Loucy (cell line): ENCODE measurements around the gene SLC5A8.

ENCODE experiments used
- H2AFZ ChIP-seq: fragments of 200-600 bp; sonication (generic); 2 replicates; pipeline ENCODE4 v1.6.0; 2016; ENCODE audit warnings: antibody characterized with exemption, mild to moderate bottlenecking, low read length, moderate library complexity
- H3F3A ChIP-seq: fragments of 200-600 bp; 2 replicates; pipeline ENCODE4 v1.6.0; 2016; ENCODE audit warnings: antibody characterized with exemption, low read depth, mild to moderate bottlenecking
- H3K27me3 ChIP-seq: fragments of 200-600 bp; sonication (generic); 2 replicates; pipeline ENCODE4 v1.6.1; 2014; ENCODE audit warnings: low read length, mild to moderate bottlenecking; ENCODE audit not compliant: insufficient read depth, poor library complexity, severe bottlenecking
- H3K36me3 ChIP-seq: fragments of 200-600 bp; sonication (generic); 2 replicates; pipeline ENCODE4 v1.6.1; 2016; ENCODE audit warnings: low read length; ENCODE audit not compliant: insufficient read depth
- H3K4me1 ChIP-seq: fragments of 200-600 bp; sonication (generic); 2 replicates; pipeline ENCODE4 v1.5.1; 2014; ENCODE audit warnings: low read length, mild to moderate bottlenecking; ENCODE audit not compliant: insufficient read depth, poor library complexity, severe bottlenecking
- H3K4me2 ChIP-seq: fragments of 200-600 bp; sonication (generic); 2 replicates; pipeline ENCODE4 v1.6.0; 2014; ENCODE audit warnings: antibody characterized with exemption, low read length, low read depth, mild to moderate bottlenecking; ENCODE audit not compliant: poor library complexity, severe bottlenecking
- H3K4me3 ChIP-seq: fragments of 200-600 bp; sonication (generic); 2 replicates; pipeline ENCODE4 v1.5.1; 2014; ENCODE audit warnings: low read length, mild to moderate bottlenecking, mixed read lengths; ENCODE audit not compliant: poor library complexity, severe bottlenecking
- H3K79me2 ChIP-seq: fragments of 200-600 bp; sonication (generic); 2 replicates; pipeline ENCODE4 v1.6.1; 2014; ENCODE audit warnings: low read length; ENCODE audit not compliant: insufficient read depth
- H3K9ac ChIP-seq: fragments of 200-600 bp; sonication (generic); 2 replicates; pipeline ENCODE4 v1.6.0; 2014; ENCODE audit warnings: mild to moderate bottlenecking, low read depth, low read length, moderate library complexity; ENCODE audit not compliant: poor library complexity, severe bottlenecking
- H3K9me2 ChIP-seq: fragments of 200-600 bp; sonication (generic); replicated peaks from 2 replicates; pipeline ENCODE4 v1.6.1; 2016; ENCODE audit warnings: low read depth, low read length, mixed read lengths
- H3K9me3 ChIP-seq: fragments of 200-600 bp; sonication (generic); 2 replicates; pipeline ENCODE4 v1.6.1; 2014; ENCODE audit warnings: mild to moderate bottlenecking, antibody characterized with exemption, low read length, low read depth; ENCODE audit not compliant: insufficient read depth
- H4K20me1 ChIP-seq: fragments of 200-600 bp; sonication (generic); 2 replicates; pipeline ENCODE4 v1.6.0; 2014; ENCODE audit warnings: antibody characterized with exemption, low read length, mild to moderate bottlenecking; ENCODE audit not compliant: insufficient read depth, poor library complexity, severe bottlenecking
- EZH2phosphoT487 ChIP-seq: fragments of 200-600 bp; IDR thresholded peaks from 2 replicates; pipeline ENCODE4 v1.6.1; 2018; ENCODE audit warnings: antibody characterized with exemption, mild to moderate bottlenecking, moderate library complexity, borderline replicate concordance
- TF ChIP-seq, protein P1 (sequence below): fragments of 200-600 bp; sonication (generic); conservative IDR thresholded peaks from 2 replicates; pipeline ENCODE4 v1.5.1; 2014; ENCODE audit warnings: mild to moderate bottlenecking, antibody characterized with exemption, low read length

SLC5A8 gene

DNA sequence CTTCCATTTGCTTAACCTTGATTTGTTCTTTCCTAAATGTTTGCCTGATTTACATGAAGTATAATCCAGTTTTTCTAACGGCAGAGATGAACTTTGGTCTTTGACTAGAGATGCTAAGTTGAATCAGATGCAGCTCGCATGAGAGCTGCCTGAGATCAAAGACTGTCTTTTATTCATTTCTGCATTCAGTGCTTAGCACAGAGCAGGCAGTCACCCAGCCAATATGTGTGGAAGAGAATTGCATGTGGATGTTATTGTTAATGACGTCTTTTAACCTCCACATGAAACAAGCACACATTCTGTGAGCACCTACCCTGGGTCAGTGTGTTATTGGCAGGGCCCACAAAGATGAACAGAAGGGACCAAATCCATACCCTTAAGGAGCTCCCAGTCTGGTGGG, 99.2 kb downstream of the SLC5A8 start:
- H3K79me2 ChIP-seq, result no peaks in the 10 kb centered on the region
- no peaks in the 10 kb centered on the region for H3K36me3 ChIP-seq
- no peak overlapping the region for H3K4me2 ChIP-seq
- H3K27me3 ChIP-seq, result no peaks in the 10 kb centered on the region
- no peaks in the 10 kb centered on the region for H3K4me1 ChIP-seq
- H3F3A ChIP-seq, result no peaks in the 10 kb centered on the region
- H3K4me3 ChIP-seq, result no peak overlapping the region
- no peak for TF ChIP-seq EZH2phosphoT487
- TF ChIP-seq, protein P1, sequence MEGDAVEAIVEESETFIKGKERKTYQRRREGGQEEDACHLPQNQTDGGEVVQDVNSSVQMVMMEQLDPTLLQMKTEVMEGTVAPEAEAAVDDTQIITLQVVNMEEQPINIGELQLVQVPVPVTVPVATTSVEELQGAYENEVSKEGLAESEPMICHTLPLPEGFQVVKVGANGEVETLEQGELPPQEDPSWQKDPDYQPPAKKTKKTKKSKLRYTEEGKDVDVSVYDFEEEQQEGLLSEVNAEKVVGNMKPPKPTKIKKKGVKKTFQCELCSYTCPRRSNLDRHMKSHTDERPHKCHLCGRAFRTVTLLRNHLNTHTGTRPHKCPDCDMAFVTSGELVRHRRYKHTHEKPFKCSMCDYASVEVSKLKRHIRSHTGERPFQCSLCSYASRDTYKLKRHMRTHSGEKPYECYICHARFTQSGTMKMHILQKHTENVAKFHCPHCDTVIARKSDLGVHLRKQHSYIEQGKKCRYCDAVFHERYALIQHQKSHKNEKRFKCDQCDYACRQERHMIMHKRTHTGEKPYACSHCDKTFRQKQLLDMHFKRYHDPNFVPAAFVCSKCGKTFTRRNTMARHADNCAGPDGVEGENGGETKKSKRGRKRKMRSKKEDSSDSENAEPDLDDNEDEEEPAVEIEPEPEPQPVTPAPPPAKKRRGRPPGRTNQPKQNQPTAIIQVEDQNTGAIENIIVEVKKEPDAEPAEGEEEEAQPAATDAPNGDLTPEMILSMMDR, result no peak
- H3K9me3 ChIP-seq, result no peaks in the 10 kb centered on the region
- H3K9ac ChIP-seq, result no peak overlapping the region
- H4K20me1 ChIP-seq, result no peaks in the 10 kb centered on the region
- H3K9me2 ChIP-seq, result no peaks in the 10 kb centered on the region
- H2AFZ ChIP-seq, result no peak overlapping the region

DNA sequence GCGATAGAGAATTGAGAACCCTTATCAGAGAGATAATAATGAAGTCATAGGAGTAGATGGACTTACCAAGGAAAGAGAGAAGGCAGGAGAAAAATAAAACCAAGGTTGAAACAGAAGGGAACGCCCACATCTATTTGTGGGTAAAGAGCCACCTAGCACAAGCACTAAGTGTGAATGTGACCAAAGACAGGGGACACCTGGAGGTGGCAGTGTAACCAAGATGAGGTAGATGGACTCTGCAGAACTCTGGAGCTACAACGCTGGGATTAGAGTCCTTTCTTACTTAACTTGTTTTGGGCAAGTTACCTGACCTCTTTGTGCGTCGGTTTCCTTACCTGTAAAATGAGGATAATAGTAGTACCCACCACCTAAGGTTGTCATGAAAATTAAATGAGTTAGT, 101.9 kb downstream of the SLC5A8 start:
- Histone ChIP-seq H3K4me3 (no peak overlapping the region), H3K4me2 (no peak overlapping the region), H3K36me3 (no peaks in the 10 kb centered on the region), H3K9me3 (no peaks in the 10 kb centered on the region), H3K79me2 (no peaks in the 10 kb centered on the region), H3F3A (no peaks in the 10 kb centered on the region), H3K9me2 (no peaks in the 10 kb centered on the region), H3K27me3 (no peaks in the 10 kb centered on the region), H3K9ac (no peak overlapping the region), H2AFZ (no peak overlapping the region), H3K4me1 (no peaks in the 10 kb centered on the region), H4K20me1 (no peaks in the 10 kb centered on the region)
- TF ChIP-seq EZH2phosphoT487, result no peak
- TF ChIP-seq, protein P1, result peak; percentile 12; the same call in 1 of the 2 replicates

- no peaks in the 10 kb centered on the region for H4K20me1 ChIP-seq
- no peak overlapping the region for H3K9ac ChIP-seq
- no peaks in the 10 kb centered on the region for H3K27me3 ChIP-seq
- H3K79me2 ChIP-seq, result no peaks in the 10 kb centered on the region
- no peaks in the 10 kb centered on the region for H3K9me3 ChIP-seq
- H3K4me1 ChIP-seq, result no peaks in the 10 kb centered on the region
- no peaks in the 10 kb centered on the region for H3K9me2 ChIP-seq
- no peak for TF ChIP-seq EZH2phosphoT487
- TF ChIP-seq, protein P1, result no peak
- no peaks in the 10 kb centered on the region for H3F3A ChIP-seq
- H3K4me2 ChIP-seq, result no peak overlapping the region
- H3K4me3 ChIP-seq, result no peak overlapping the region
- H2AFZ ChIP-seq, result no peak overlapping the region
- no peaks in the 10 kb centered on the region for H3K36me3 ChIP-seq
These were observed 102.8 kb downstream of the SLC5A8 start for GRCh38 chr12:101107032-101107763.
